Mesendoderm (in vitro differentiated cells): Measurements from ENCODE around the gene CAPN14.
A peak's percentile ranks its signal among the peaks of the same experiment; 100 is the strongest.

Source experiments
- DNase-seq: peaks from one replicate; pipeline ENCODE4 v3.0.0; 2013
- H2AK5ac ChIP-seq: 2 replicates; pipeline ENCODE4 v1.6.1; 2013; ENCODE audit warnings: low read length, inconsistent platforms
- H2BK120ac ChIP-seq: 2 replicates; pipeline ENCODE4 v1.6.1; 2013; ENCODE audit warnings: low read depth, mild to moderate bottlenecking, low read length, moderate library complexity, mixed read lengths
- H2BK15ac ChIP-seq: replicated peaks from 2 replicates; pipeline ENCODE4 v1.6.1; 2013; ENCODE audit warnings: low read depth, mild to moderate bottlenecking, moderate library complexity
- H2BK5ac ChIP-seq: 2 replicates; pipeline ENCODE4 v1.6.1; 2013; ENCODE audit warnings: low read length, inconsistent platforms
- H3K18ac ChIP-seq: 2 replicates; pipeline ENCODE4 v1.6.1; 2013; ENCODE audit warnings: mild to moderate bottlenecking, low read length, mixed read lengths
- H3K23ac ChIP-seq: one replicate; pipeline ENCODE4 v1.6.1; 2013; ENCODE audit warnings: low read length
- H3K27ac ChIP-seq: 2 replicates; pipeline ENCODE4 v1.5.1; 2013; ENCODE audit warnings: low read depth, mild to moderate bottlenecking, inconsistent platforms, low read length, moderate library complexity
- H3K27me3 ChIP-seq: 2 replicates; pipeline ENCODE4 v1.6.1; 2013; ENCODE audit warnings: low read length, control low read depth, mild to moderate bottlenecking, inconsistent platforms; ENCODE audit not compliant: insufficient read depth, poor library complexity
- H3K36me3 ChIP-seq: 2 replicates; pipeline ENCODE4 v1.6.1; 2013; ENCODE audit warnings: low read length, inconsistent platforms; ENCODE audit not compliant: control insufficient read depth, insufficient read depth
- H3K4ac ChIP-seq: one replicate; pipeline ENCODE4 v1.6.1; 2013; ENCODE audit warnings: low read depth, mild to moderate bottlenecking, low read length, moderate library complexity
- H3K4me1 ChIP-seq: 2 replicates; pipeline ENCODE4 v1.6.1; 2013; ENCODE audit warnings: low read depth, low read length, inconsistent platforms; ENCODE audit not compliant: control insufficient read depth
- H3K4me2 ChIP-seq: 2 replicates; pipeline ENCODE4 v1.6.1; 2013; ENCODE audit warnings: low read length
- H3K4me3 ChIP-seq: 2 replicates; pipeline ENCODE4 v1.5.1; 2013; ENCODE audit warnings: mild to moderate bottlenecking, low read length
- H3K56ac ChIP-seq: one replicate; pipeline ENCODE4 v1.6.1; 2013; ENCODE audit warnings: low read length
- H3K79me1 ChIP-seq: 2 replicates; pipeline ENCODE4 v1.6.1; 2013; ENCODE audit warnings: low read length, inconsistent platforms
- H3K79me2 ChIP-seq: 2 replicates; pipeline ENCODE4 v1.6.1; 2013; ENCODE audit warnings: mild to moderate bottlenecking, low read length; ENCODE audit not compliant: control insufficient read depth, insufficient read depth
- H3K9ac ChIP-seq: 2 replicates; pipeline ENCODE4 v1.6.1; 2013; ENCODE audit warnings: low read length, inconsistent platforms
- H4K5ac ChIP-seq: one replicate; pipeline ENCODE4 v1.6.1; 2013; ENCODE audit warnings: low read length
- H4K8ac ChIP-seq: one replicate; pipeline ENCODE4 v1.6.1; 2013; ENCODE audit warnings: low read depth, mild to moderate bottlenecking, control low read depth, low read length, moderate library complexity
- WGBS: extraction: QIAGEN DNeasy Blood & Tissue Kit; methylation state at CpG from one replicate; pipeline ENCODE4 v1.1.7; 2013; ENCODE audit warnings: low lambda C conversion rate, missing lambda C conversion rate; ENCODE audit not compliant: insufficient coverage; ENCODE audit errors: extremely low coverage; 5-methylcytosine and 5-hydroxymethylcytosine counted together

CAPN14 gene

DNA sequence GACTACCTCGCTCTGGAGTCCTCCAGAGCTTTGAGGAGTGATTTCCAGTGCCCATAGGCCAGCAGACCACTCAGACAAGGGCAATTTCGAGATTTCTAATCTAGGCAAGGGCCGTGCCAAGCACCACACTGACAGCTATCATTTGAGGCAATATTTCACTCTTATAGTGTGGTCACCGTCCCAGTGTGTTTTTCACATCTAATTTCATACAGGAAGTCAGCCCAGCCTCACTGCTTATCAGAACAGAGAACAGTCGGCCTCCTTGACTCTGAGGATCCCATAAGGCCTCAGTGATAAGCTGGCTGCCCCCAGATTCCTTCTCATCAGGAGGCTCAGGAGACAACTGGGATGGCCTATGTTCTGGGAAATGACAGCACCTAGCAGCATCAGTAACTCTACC lies 581 bp downstream of the CAPN14 start:
- Histone ChIP-seq H2BK120ac (no peak overlapping the region), H3K56ac (no peak overlapping the region), H3K23ac (no peak overlapping the region), H3K4me3 (no peak overlapping the region), H4K5ac (no peak overlapping the region), H3K27ac (no peak overlapping the region), H3K4me1 (peaks cover 5% of the 10 kb centered on the region), H3K18ac (no peak overlapping the region), H3K27me3 (no peaks in the 10 kb centered on the region), H3K79me1 (no peaks in the 10 kb centered on the region), H3K4ac (no peak overlapping the region), H3K9ac (no peak overlapping the region), H3K79me2 (no peaks in the 10 kb centered on the region), H2AK5ac (no peak overlapping the region), H2BK5ac (no peak overlapping the region), H2BK15ac (no peak overlapping the region), H4K8ac (no peak overlapping the region), H3K36me3 (no peaks in the 10 kb centered on the region), H3K4me2 (no peak overlapping the region)
- WGBS = no CpG with 5 or more reads among the region's 5 CpGs
- DNase-seq = peak; percentile 66

DNA sequence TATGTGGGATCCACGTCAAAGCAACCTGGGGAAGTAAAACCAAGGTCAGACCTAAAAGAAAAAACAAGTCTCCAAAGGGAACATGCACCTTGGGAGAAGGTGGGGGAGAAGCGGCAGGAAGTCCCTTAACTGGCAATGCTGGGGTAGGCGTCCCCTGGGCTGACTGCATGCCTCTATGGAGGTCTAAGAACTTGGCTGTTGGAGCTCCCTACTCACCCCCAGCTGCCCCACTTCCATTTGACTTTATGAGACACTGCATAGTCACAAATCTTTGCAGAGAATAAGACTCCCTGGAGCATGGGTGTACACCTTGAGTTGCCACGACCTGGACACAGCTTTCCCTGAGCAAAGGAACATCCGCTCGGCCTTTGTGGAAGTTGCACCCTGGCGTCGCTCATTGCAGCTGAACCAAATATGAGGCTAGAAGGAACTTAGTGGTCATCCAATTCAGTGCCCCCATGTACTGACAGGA lies 2.8 kb downstream of the CAPN14 start:
- no peak overlapping the region for H2AK5ac ChIP-seq
- DNase-seq = no peak
- no peaks in the 10 kb centered on the region for H3K79me1 ChIP-seq
- no peak overlapping the region for H3K4me3 ChIP-seq
- no peak overlapping the region for H3K56ac ChIP-seq
- H3K36me3 ChIP-seq = no peaks in the 10 kb centered on the region
- no peaks in the 10 kb centered on the region for H3K27me3 ChIP-seq
- no peak overlapping the region for H2BK15ac ChIP-seq
- H4K8ac ChIP-seq = no peak overlapping the region
- H3K79me2 ChIP-seq = no peaks in the 10 kb centered on the region
- no peak overlapping the region for H4K5ac ChIP-seq
- no peak overlapping the region for H2BK120ac ChIP-seq
- H3K4ac ChIP-seq = no peak overlapping the region
- no peak overlapping the region for H3K9ac ChIP-seq
- H3K18ac ChIP-seq = no peak overlapping the region
- H3K23ac ChIP-seq = no peak overlapping the region
- WGBS = no CpG with 5 or more reads among the region's 8 CpGs
- no peak overlapping the region for H3K4me2 ChIP-seq
- no peak overlapping the region for H3K27ac ChIP-seq
- H3K4me1 ChIP-seq = peaks cover 7% of the 10 kb centered on the region
- no peak overlapping the region for H2BK5ac ChIP-seq

DNA sequence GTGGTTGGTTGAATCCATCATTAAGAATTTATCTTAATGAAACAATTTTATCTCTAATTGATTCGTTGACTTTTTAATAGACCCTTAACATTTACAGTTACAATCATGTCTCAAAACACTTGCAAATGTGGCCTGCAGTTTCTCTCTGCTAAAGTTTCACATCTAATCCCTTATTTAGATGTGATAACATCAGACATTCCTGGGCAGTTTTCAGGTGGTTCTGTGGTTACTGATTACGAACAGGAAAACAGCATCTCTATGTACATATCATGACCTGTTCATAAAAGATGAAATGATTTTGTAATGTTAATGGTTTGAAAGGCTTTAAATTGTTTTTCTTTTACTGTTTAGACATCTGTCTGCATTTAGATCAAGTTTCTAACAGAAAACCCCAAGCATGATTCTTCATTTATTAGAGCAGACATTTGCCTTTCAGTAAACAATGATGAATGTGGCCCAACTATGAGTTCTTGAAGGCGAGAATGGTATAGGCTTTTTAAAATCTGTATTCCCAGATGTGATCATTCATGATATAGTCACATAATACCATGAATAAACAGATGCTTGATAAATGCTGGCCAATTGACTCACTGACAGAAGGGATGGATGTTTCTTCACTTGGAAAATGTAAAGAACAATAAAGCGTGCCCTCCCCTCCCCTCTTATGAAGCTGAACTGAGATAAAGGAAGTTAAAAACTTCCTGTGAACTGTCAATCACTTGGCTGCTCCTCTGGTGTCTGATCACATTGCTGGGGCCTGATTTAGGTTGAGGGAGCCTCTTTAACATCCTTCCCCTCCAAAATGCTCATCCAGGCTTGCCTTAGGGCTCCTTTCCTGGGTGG lies 3.5 kb downstream of the CAPN14 start:
- Histone ChIP-seq H2BK15ac (no peak overlapping the region), H3K4ac (no peak overlapping the region), H2BK120ac (no peak overlapping the region), H3K18ac (no peak overlapping the region), H2BK5ac (no peak overlapping the region), H3K27me3 (no peaks in the 10 kb centered on the region), H4K5ac (no peak overlapping the region), H3K4me2 (no peak overlapping the region), H3K9ac (no peak overlapping the region), H3K23ac (no peak overlapping the region), H3K36me3 (no peaks in the 10 kb centered on the region), H3K27ac (no peak overlapping the region), H2AK5ac (no peak overlapping the region), H3K56ac (no peak overlapping the region), H3K79me2 (no peaks in the 10 kb centered on the region), H3K4me3 (no peak overlapping the region), H3K4me1 (peaks cover 9% of the 10 kb centered on the region), H3K79me1 (no peaks in the 10 kb centered on the region), H4K8ac (no peak overlapping the region)
- DNase-seq = no peak
- WGBS = no CpG with 5 or more reads among the region's 4 CpGs

DNA sequence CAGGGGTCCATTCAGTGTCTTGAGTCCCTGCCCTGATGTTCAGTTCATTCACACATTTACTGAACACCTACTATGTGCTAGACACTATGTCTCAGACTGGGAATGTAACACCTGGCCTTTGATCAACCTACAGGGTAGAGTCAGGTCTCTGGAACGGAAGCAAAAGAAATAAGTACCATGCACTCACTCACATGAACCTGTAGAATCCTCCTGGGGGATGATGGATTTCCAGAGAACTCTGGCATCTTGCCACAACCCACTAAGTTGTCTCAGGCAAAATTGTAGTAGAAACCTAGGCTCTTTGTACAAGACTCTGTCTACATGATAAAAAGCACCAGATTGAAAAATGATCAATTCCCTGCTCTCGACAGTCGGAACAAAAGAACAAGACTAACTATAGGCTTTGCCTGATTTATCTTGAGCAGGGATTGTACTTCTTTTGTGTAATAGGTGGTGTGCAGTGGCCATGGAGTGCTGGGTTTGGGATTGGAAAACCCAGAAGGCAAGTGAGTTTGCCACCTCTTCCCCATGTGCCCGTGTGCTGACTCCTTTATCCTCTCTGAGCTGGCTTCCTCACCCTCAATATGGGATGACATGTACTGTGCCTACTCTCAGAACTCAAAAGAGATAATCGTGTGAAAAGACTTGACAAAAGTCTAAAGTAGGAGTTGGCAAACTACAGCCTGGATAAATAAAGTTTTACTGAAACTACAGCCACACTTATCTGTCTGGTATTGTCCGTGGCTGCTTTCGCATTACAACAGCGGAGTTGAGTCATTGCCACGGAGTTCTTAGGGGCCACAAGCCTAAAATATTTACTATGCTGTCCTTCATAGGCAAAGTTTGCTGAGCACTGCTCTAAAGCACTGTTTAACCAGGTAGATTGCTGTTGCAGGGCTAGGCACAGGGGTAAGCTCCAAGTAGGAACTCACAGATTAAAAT lies 4.4 kb downstream of the CAPN14 start:
- no peak overlapping the region for H3K9ac ChIP-seq
- peaks cover 15% of the 10 kb centered on the region for H3K4me1 ChIP-seq
- no peak overlapping the region for H3K27ac ChIP-seq
- H3K79me2 ChIP-seq = no peaks in the 10 kb centered on the region
- H3K18ac ChIP-seq = no peak overlapping the region
- H3K4ac ChIP-seq = no peak overlapping the region
- no peaks in the 10 kb centered on the region for H3K36me3 ChIP-seq
- H2BK5ac ChIP-seq = no peak overlapping the region
- H3K4me3 ChIP-seq = no peak overlapping the region
- no peaks in the 10 kb centered on the region for H3K27me3 ChIP-seq
- peak; percentile 39 for DNase-seq
- H2AK5ac ChIP-seq = no peak overlapping the region
- WGBS = no CpG with 5 or more reads among the region's 9 CpGs
- no peak overlapping the region for H4K8ac ChIP-seq
- no peak overlapping the region for H3K23ac ChIP-seq
- H3K56ac ChIP-seq = peak overlapping the region; percentile 36
- no peak overlapping the region for H2BK15ac ChIP-seq
- H4K5ac ChIP-seq = no peak overlapping the region
- H3K4me2 ChIP-seq = no peak overlapping the region
- H3K79me1 ChIP-seq = no peaks in the 10 kb centered on the region
- H2BK120ac ChIP-seq = no peak overlapping the region

DNA sequence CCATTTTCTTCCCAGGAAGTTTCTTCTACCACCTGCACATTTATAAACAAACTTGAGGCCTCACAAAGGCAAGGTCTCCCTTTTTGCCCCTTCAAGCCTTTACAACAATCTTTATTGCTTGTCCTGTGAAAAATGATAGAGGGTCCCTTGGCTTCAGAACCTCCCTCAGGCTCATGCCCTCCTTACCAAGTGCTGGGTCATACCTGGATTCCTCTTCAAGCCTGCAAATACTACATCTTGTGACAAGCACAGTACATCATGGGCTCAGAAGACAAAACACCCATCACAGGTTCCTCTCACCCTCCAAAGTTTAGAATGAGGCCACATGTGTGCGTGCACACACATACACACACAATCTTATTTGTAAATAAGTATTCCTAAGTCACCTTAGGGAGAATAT lies 9.1 kb downstream of the CAPN14 start:
- DNase-seq = no peak
- peak overlapping the region; percentile 59 for H3K27ac ChIP-seq
- H3K27me3 ChIP-seq = no peaks in the 10 kb centered on the region
- H3K9ac ChIP-seq = peak overlapping the region; percentile 0
- peak overlapping the region; percentile 82 for H3K4ac ChIP-seq
- no peak overlapping the region for H3K4me2 ChIP-seq
- H3K18ac ChIP-seq = peak overlapping the region; percentile 96
- H3K4me3 ChIP-seq = no peak overlapping the region
- no peak overlapping the region for H3K23ac ChIP-seq
- no CpG with 5 or more reads among the region's 1 CpG for WGBS
- H3K79me1 ChIP-seq = no peaks in the 10 kb centered on the region
- no peak overlapping the region for H4K5ac ChIP-seq
- peak overlapping the region; percentile 89 for H2BK5ac ChIP-seq
- H2BK15ac ChIP-seq = peak overlapping the region; percentile 97
- peak overlapping the region; percentile 71 for H3K56ac ChIP-seq
- H3K36me3 ChIP-seq = no peaks in the 10 kb centered on the region
- no peaks in the 10 kb centered on the region for H3K79me2 ChIP-seq
- H2BK120ac ChIP-seq = peak overlapping the region; percentile 97
- H2AK5ac ChIP-seq = peak overlapping the region; percentile 66
- no peak overlapping the region for H4K8ac ChIP-seq
- peaks cover 15% of the 10 kb centered on the region for H3K4me1 ChIP-seq
